NCI-H460 (cell line): Measurements from ENCODE around the gene RBP5. TPM values are rescaled to one million over a fixed set of nuclear protein-coding genes. Genes with fewer than 3 reads are reported as not detected.

ENCODE experiments used
- DNase-seq: peaks from one replicate; pipeline ENCODE4 v3.0.0-alpha.2; 2016; ENCODE audit warnings: low read depth; ENCODE audit errors: extremely low read depth
- total RNA-seq: library from RNA; depleted of rRNA; stranded (reverse); fragments of >200 nt; shearing (Covaris generic); gene quantifications from 2 replicates; pipeline ENCODE4 v1.2.3, GENCODE V29; 2014

Gene RBP5
- total RNA-seq, 1 experiment from 2014 or later, result not detected

GRCh38 chr12:7146906-7147305, 18.2 kb upstream of the RBP5 start:
- DNase-seq, result no peak

- DNase-seq, result no peak
These were observed 17.5 kb upstream of the RBP5 start for GRCh38 chr12:7146228-7146627.

GRCh38 chr12:7145671-7146070, 17.0 kb upstream of the RBP5 start:
- DNase-seq, result no peak

- no peak for DNase-seq
These were observed 15.9 kb upstream of the RBP5 start for GRCh38 chr12:7144414-7145120.

- no peak for DNase-seq
These were observed 14.9 kb upstream of the RBP5 start for GRCh38 chr12:7143564-7143963.

- no peak for DNase-seq
These were observed 14.2 kb upstream of the RBP5 start for GRCh38 chr12:7142809-7143465.

GRCh38 chr12:7142056-7142644, 13.5 kb upstream of the RBP5 start:
- peak; percentile 33 for DNase-seq

- DNase-seq, result no peak
These were observed 12.8 kb upstream of the RBP5 start for GRCh38 chr12:7141351-7142005.

GRCh38 chr12:7139200-7139599, 10.5 kb upstream of the RBP5 start:
- DNase-seq, result no peak

- no peak for DNase-seq
These were observed 9.2 kb upstream of the RBP5 start for GRCh38 chr12:7137908-7138307.

GRCh38 chr12:7136676-7137075, 8.0 kb upstream of the RBP5 start:
- DNase-seq, result no peak

- DNase-seq, result no peak
These were observed 7.4 kb upstream of the RBP5 start for GRCh38 chr12:7136071-7136470.

- DNase-seq, result no peak
These were observed 5.9 kb upstream of the RBP5 start for GRCh38 chr12:7134396-7135166.

GRCh38 chr12:7131502-7131866, 2.8 kb upstream of the RBP5 start:
- DNase-seq, result no peak

- DNase-seq, result no peak
These were observed 2.2 kb upstream of the RBP5 start for GRCh38 chr12:7130701-7131501.

GRCh38 chr12:7129872-7130691, 1.4 kb upstream of the RBP5 start, which contains the start of gene CLSTN3:
Gene CLSTN3 (plus strand): TSS chr12:7130371. CDS start chr12:7130649, 278 bp downstream.
- DNase-seq, result no peak

GRCh38 chr12:7129287-7129871, 690 bp upstream of the RBP5 start:
- DNase-seq, result no peak

- DNase-seq, result no peak
These were observed 618 bp downstream of the RBP5 start for GRCh38 chr12:7127916-7128626.
